Right lung (tissue), 5 donors: Measurements from ENCODE around the gene ITPK1. TPM values are rescaled to one million over a fixed set of nuclear protein-coding genes. Genes with fewer than 3 reads are reported as not detected.

Experiments
- DNase-seq, 2 donors: peaks; one replicate each; pipeline ENCODE4 v3.0.0-alpha.2; 2013
- polyA plus RNA-seq, 5 donors: library from polyadenylated mRNA; unstranded; fragments of 120-200 nt; gene quantifications; one replicate each; pipeline versions ENCODE4 v1.2.1 to v1.2.3, GENCODE V29; 2013; ENCODE audit warnings: inconsistent platforms in 1 of 5, low replicate concordance in 1 of 5; ENCODE audit not compliant: insufficient read length in 5 of 5, insufficient read depth in 1 of 5

The ITPK1 gene
- polyA plus RNA-seq, 5 donors: 17.4 to 26.1 (median 19.9) TPM

- no peak for DNase-seq
Measured at GRCh38 chr14:92971601-92972180, 144.0 kb downstream of the ITPK1 start.

- DNase-seq: no peak
Measured at GRCh38 chr14:92970271-92970670, 145.5 kb downstream of the ITPK1 start.

GRCh38 chr14:92969871-92970270 lies 145.9 kb downstream of the ITPK1 start:
- no peak for DNase-seq

- no peak for DNase-seq
Measured at GRCh38 chr14:92969430-92969829, 146.3 kb downstream of the ITPK1 start.

- no peak for DNase-seq
Measured at GRCh38 chr14:92968291-92969020, 147.3 kb downstream of the ITPK1 start.

GRCh38 chr14:92967346-92967926 lies 148.3 kb downstream of the ITPK1 start:
- no peak for DNase-seq

- no peak for DNase-seq
Measured at GRCh38 chr14:92965281-92965680, 150.4 kb downstream of the ITPK1 start.

GRCh38 chr14:92964124-92965109 lies 151.3 kb downstream of the ITPK1 start:
- DNase-seq: no peak

- no peak for DNase-seq
Measured at GRCh38 chr14:92963301-92964123, 152.2 kb downstream of the ITPK1 start.

- no peak for DNase-seq
Measured at GRCh38 chr14:92962831-92963095, 153.0 kb downstream of the ITPK1 start.

- no peak for DNase-seq
Measured at GRCh38 chr14:92962031-92962830, 153.5 kb downstream of the ITPK1 start.

- no peak for DNase-seq
Measured at GRCh38 chr14:92961567-92961855, 154.2 kb downstream of the ITPK1 start.

- no peak for DNase-seq
Measured at GRCh38 chr14:92960706-92961566, 154.8 kb downstream of the ITPK1 start.

- DNase-seq: no peak
Measured at GRCh38 chr14:92959761-92960680, 155.7 kb downstream of the ITPK1 start.

- no peak for DNase-seq
Measured at GRCh38 chr14:92959189-92959531, 156.6 kb downstream of the ITPK1 start.

- DNase-seq: no peak
Measured at GRCh38 chr14:92958373-92959188, 157.1 kb downstream of the ITPK1 start.

- DNase-seq: no peak
Measured at GRCh38 chr14:92956961-92957360, 158.8 kb downstream of the ITPK1 start.

- DNase-seq: no peak
Measured at GRCh38 chr14:92955381-92955780, 160.3 kb downstream of the ITPK1 start.
